Measurements from ENCODE around the gene USP40. TPM values are rescaled to one million over a fixed set of nuclear protein-coding genes. Genes with fewer than 3 reads are reported as not detected.

Gene USP40
- total and polyA plus RNA-seq, 2 experiments from 2014 or later = 5.7 to 11.7 TPM

- TF ChIP-seq ZNF114 (CRISPR knock-in tag; IDR thresholded peaks at IDR 0.05) = no peak
- no peak for TF ChIP-seq REST (IDR thresholded peaks at IDR 0.05; ENCODE audit: unreplicated experiment)
- no peak for TF ChIP-seq EZH2 (IDR thresholded peaks at IDR 0.05; ENCODE audit: low read depth, unreplicated experiment)
- no peak for TF ChIP-seq EZH2phosphoT487 (IDR thresholded peaks at IDR 0.05; ENCODE audit: unreplicated experiment)
- TF ChIP-seq CREB1 (CRISPR knock-in tag; IDR thresholded peaks at IDR 0.05; ENCODE audit: low read depth) = no peak
- no peak for TF ChIP-seq ETS1 (IDR thresholded peaks at IDR 0.05)
- TF ChIP-seq JUNB (IDR thresholded peaks at IDR 0.05; ENCODE audit: unreplicated experiment) = no peak
- TF ChIP-seq CTCF (conservative IDR thresholded peaks at IDR 0.05; ENCODE audit: low read depth in 2 of 2) = no peak
- no peak for TF ChIP-seq STAT1 (IDR thresholded peaks at IDR 0.05; ENCODE audit: unreplicated experiment)
Measured at GRCh38 chr2:233459426-233459825, 107.2 kb downstream of the USP40 start (continued).

- H3F3A ChIP-seq (replicated peaks; ENCODE audit: low read depth) = no peaks in the 10 kb centered on the region
- Mint-ChIP-seq H3K36me3 (ENCODE audit: low read depth) (peaks cover 36% of the 10 kb centered on the region), H3K4me3 (no peak overlapping the region), H3K27me3 (ENCODE audit: insufficient read depth, low read depth, poor library complexity) (peaks cover 14% of the 10 kb centered on the region), H3K9me3 (peaks cover 2% of the 10 kb centered on the region; the same call in 1 of the 3 replicates), H3K27ac (no peak overlapping the region), H3K4me1 (no peaks in the 10 kb centered on the region; the same call in 2 of the 3 replicates)
- TF ChIP-seq STAT1 (IDR thresholded peaks at IDR 0.05; ENCODE audit: unreplicated experiment) = no peak
- TF ChIP-seq CTCF (conservative IDR thresholded peaks at IDR 0.05; ENCODE audit: low read depth in 2 of 2) = no peak
- no peak for TF ChIP-seq REST (IDR thresholded peaks at IDR 0.05; ENCODE audit: unreplicated experiment)
- TF ChIP-seq CREB1 (CRISPR knock-in tag; IDR thresholded peaks at IDR 0.05; ENCODE audit: low read depth) = no peak
- no peak for TF ChIP-seq EZH2phosphoT487 (IDR thresholded peaks at IDR 0.05; ENCODE audit: unreplicated experiment)
- no peak for TF ChIP-seq EZH2 (IDR thresholded peaks at IDR 0.05; ENCODE audit: low read depth, unreplicated experiment)
- peaks cover 9% of the 10 kb centered on the region; the same call in 1 of the 2 replicates for H3K36me3 ChIP-seq (ENCODE audit: insufficient read depth)
- no peak overlapping the region for H2AFZ ChIP-seq
- no peak for ATAC-seq
- H3K9me2 ChIP-seq (ENCODE audit: insufficient read depth) = no peaks in the 10 kb centered on the region
- no peak overlapping the region for H3K27ac ChIP-seq (ENCODE audit: low read depth)
- H3K27me3 ChIP-seq (ENCODE audit: insufficient read depth) = no peaks in the 10 kb centered on the region
- DNase-seq (ENCODE audit: low spot score) = no peak
- H3K4me3 ChIP-seq = no peak overlapping the region
- H3K4me1 ChIP-seq (ENCODE audit: insufficient read depth) = no peaks in the 10 kb centered on the region
- no peak overlapping the region for H3K4me2 ChIP-seq
- H4K20me1 ChIP-seq (replicated peaks; ENCODE audit: insufficient read depth) = no peaks in the 10 kb centered on the region
- H3K79me2 ChIP-seq (replicated peaks; ENCODE audit: insufficient read depth) = no peaks in the 10 kb centered on the region
Measured at GRCh38 chr2:233458826-233459225, 107.8 kb downstream of the USP40 start.

Measured in GM23338 (cell line).